HEK293 (cell line): ENCODE measurements around the gene FOXN3.

Experiments used
- CTCF ChIA-PET: fragments of 350-600 bp; formaldehyde crosslinking; extraction: SDS; loops from one replicate; lab custom pipeline; 2021; ENCODE audit warnings: antibody characterized with exemption; lab: Yijun Ruan, JAX
- POLR2A ChIA-PET: fragments of 300-600 bp; formaldehyde crosslinking; extraction: SDS; loops from one replicate; lab custom pipeline; 2020; ENCODE audit warnings: antibody characterized with exemption, inconsistent platforms; lab: Yijun Ruan, JAX
- H3K27ac ChIP-seq: fragments of 200-500 bp; sonication (Bioruptor generic); 2 replicates; pipeline ENCODE4 v1.5.1; 2014; ENCODE audit warnings: low read depth, low read length, control low read depth, inconsistent platforms; ENCODE audit errors: extremely low read depth
- H3K36me3 ChIP-seq, 2 experiments: fragments of 200-500 bp in 1 of 2; sonication (Bioruptor generic) in 1 of 2; 1 replicate in 1 of 2; 2 replicates in 1 of 2; pipeline ENCODE4 v1.5.1; 2014 to 2017; ENCODE audit warnings: inconsistent platforms in 2 of 2, low read length in 2 of 2; ENCODE audit not compliant: control insufficient read depth in 2 of 2, insufficient read depth in 1 of 2
- H3K4me1 ChIP-seq: fragments of 200-500 bp; sonication (Bioruptor generic); 2 replicates; pipeline ENCODE4 v1.5.1; 2014; ENCODE audit warnings: mild to moderate bottlenecking, low read length, inconsistent platforms; ENCODE audit not compliant: control insufficient read depth, insufficient read depth
- H3K4me3 ChIP-seq: 2 replicates; pipeline ENCODE4 v1.5.1; 2011; ENCODE audit warnings: low read depth, mild to moderate bottlenecking, control low read depth, low read length, moderate library complexity
- H3K9me3 ChIP-seq: fragments of 200-500 bp; sonication (Bioruptor generic); 2 replicates; pipeline ENCODE4 v1.5.1; 2014; ENCODE audit warnings: low read depth, low read length, inconsistent platforms; ENCODE audit not compliant: control insufficient read depth, insufficient read depth
- GLIS1 ChIP-seq: fragments of 450-650 bp; formaldehyde crosslinking; IDR thresholded peaks from 2 replicates; pipeline ENCODE4 v1.5.1; 2016; ENCODE audit warnings: missing biosample characterization, missing genetic modification characterization
- KLF8 ChIP-seq: fragments of 450-650 bp; formaldehyde crosslinking; IDR thresholded peaks from 2 replicates; pipeline ENCODE4 v1.5.1; 2016; ENCODE audit warnings: missing biosample characterization, missing genetic modification characterization
- MEIS1 ChIP-seq: sonication (generic); formaldehyde crosslinking; IDR thresholded peaks from 2 replicates; pipeline ENCODE4 v1.8.1; 2022; ENCODE audit warnings: missing genetic modification reagents, mild to moderate bottlenecking, borderline replicate concordance
- PRDM1 ChIP-seq: fragments of 450-650 bp; formaldehyde crosslinking; IDR thresholded peaks from 2 replicates; pipeline ENCODE4; 2016; ENCODE audit warnings: missing biosample characterization, missing genetic modification characterization
- TCF7L2 ChIP-seq: IDR thresholded peaks from 2 replicates; pipeline ENCODE4 v1.6.1; 2011; ENCODE audit warnings: low read depth, mild to moderate bottlenecking, inconsistent platforms, low read length, moderate library complexity, borderline replicate concordance
- ZBTB1 ChIP-seq: fragments of 450-650 bp; formaldehyde crosslinking; IDR thresholded peaks from 2 replicates; pipeline ENCODE4 v1.5.1; 2016; ENCODE audit warnings: missing biosample characterization, missing genetic modification characterization
- ZBTB48 ChIP-seq: fragments of 450-650 bp; formaldehyde crosslinking; IDR thresholded peaks from 2 replicates; pipeline ENCODE4 v1.5.1; 2016; ENCODE audit warnings: missing biosample characterization, missing genetic modification characterization
- ZNF112 ChIP-seq: fragments of 450-650 bp; formaldehyde crosslinking; IDR thresholded peaks from 2 replicates; pipeline ENCODE4 v1.5.0; 2017; ENCODE audit warnings: missing biosample characterization, missing genetic modification characterization
- ZNF132 ChIP-seq: fragments of 450-650 bp; formaldehyde crosslinking; IDR thresholded peaks from 2 replicates; pipeline ENCODE4 v1.5.1; 2017; ENCODE audit warnings: missing biosample characterization, missing genetic modification characterization, borderline replicate concordance
- ZNF138 ChIP-seq: fragments of 450-650 bp; formaldehyde crosslinking; IDR thresholded peaks from 2 replicates; pipeline ENCODE4 v1.5.1; 2016; ENCODE audit warnings: missing biosample characterization, missing genetic modification characterization, borderline replicate concordance
- ZNF146 ChIP-seq: fragments of 450-650 bp; formaldehyde crosslinking; IDR thresholded peaks from 2 replicates; pipeline ENCODE4 v1.5.1; 2016; ENCODE audit warnings: missing biosample characterization, missing genetic modification characterization
- ZNF175 ChIP-seq: fragments of 450-650 bp; formaldehyde crosslinking; IDR thresholded peaks from 2 replicates; pipeline ENCODE4 v1.5.1; 2016; ENCODE audit warnings: missing biosample characterization, missing genetic modification characterization
- ZNF266 ChIP-seq: fragments of 450-650 bp; formaldehyde crosslinking; IDR thresholded peaks from 2 replicates; pipeline ENCODE4 v1.5.1; 2016; ENCODE audit warnings: missing biosample characterization, missing genetic modification characterization, low read depth
- ZNF426 ChIP-seq: fragments of 450-650 bp; formaldehyde crosslinking; IDR thresholded peaks from 2 replicates; pipeline ENCODE4 v1.5.1; 2017; ENCODE audit warnings: missing biosample characterization, missing genetic modification characterization, mild to moderate bottlenecking, inconsistent platforms, moderate library complexity
- ZNF473 ChIP-seq: fragments of 450-650 bp; formaldehyde crosslinking; IDR thresholded peaks from 2 replicates; pipeline ENCODE4 v1.5.1; 2017; ENCODE audit warnings: missing biosample characterization, missing genetic modification characterization
- ZNF510 ChIP-seq: fragments of 450-650 bp; formaldehyde crosslinking; IDR thresholded peaks from 2 replicates; pipeline ENCODE4 v1.5.1; 2018; ENCODE audit warnings: mild to moderate bottlenecking, missing genetic modification characterization, missing biosample characterization; ENCODE audit not compliant: insufficient replicate concordance
- ZNF529 ChIP-seq: fragments of 450-650 bp; formaldehyde crosslinking; IDR thresholded peaks from 2 replicates; pipeline ENCODE4 v1.5.1; 2017; ENCODE audit warnings: missing genetic modification characterization, missing biosample characterization; ENCODE audit not compliant: insufficient replicate concordance
- ZNF530 ChIP-seq: fragments of 450-650 bp; formaldehyde crosslinking; IDR thresholded peaks from 2 replicates; pipeline ENCODE4 v1.5.1; 2016; ENCODE audit warnings: low read depth, missing biosample characterization, missing genetic modification characterization
- ZNF548 ChIP-seq: fragments of 450-650 bp; formaldehyde crosslinking; IDR thresholded peaks from 2 replicates; pipeline ENCODE4 v1.5.1; 2016; ENCODE audit warnings: missing biosample characterization, missing genetic modification characterization
- ZNF610 ChIP-seq: fragments of 450-650 bp; formaldehyde crosslinking; IDR thresholded peaks from 2 replicates; pipeline ENCODE4 v1.5.1; 2016; ENCODE audit warnings: missing biosample characterization, missing genetic modification characterization, borderline replicate concordance
- ZNF624 ChIP-seq: fragments of 450-650 bp; formaldehyde crosslinking; IDR thresholded peaks from 2 replicates; pipeline ENCODE4 v1.5.1; 2017; ENCODE audit warnings: missing biosample characterization, missing genetic modification characterization
- ZNF660 ChIP-seq: fragments of 450-650 bp; IDR thresholded peaks from 2 replicates; pipeline ENCODE4 v1.5.1; 2018; ENCODE audit warnings: missing biosample characterization, mild to moderate bottlenecking, missing genetic modification characterization
- ZNF768 ChIP-seq: fragments of 450-650 bp; formaldehyde crosslinking; IDR thresholded peaks from 2 replicates; pipeline ENCODE4 v1.5.1; 2018; ENCODE audit warnings: missing biosample characterization, mild to moderate bottlenecking, missing genetic modification characterization
- ZNF776 ChIP-seq: fragments of 450-650 bp; formaldehyde crosslinking; IDR thresholded peaks from 2 replicates; pipeline ENCODE4 v1.5.0; 2017; ENCODE audit warnings: missing biosample characterization, missing genetic modification characterization, borderline replicate concordance
- ZNF791 ChIP-seq: fragments of 450-650 bp; formaldehyde crosslinking; IDR thresholded peaks from 2 replicates; pipeline ENCODE4 v1.5.1; 2016; ENCODE audit warnings: missing biosample characterization, missing genetic modification characterization
- TF ChIP-seq, protein P1 (sequence below): fragments of 450-650 bp; formaldehyde crosslinking; IDR thresholded peaks from 2 replicates; pipeline ENCODE4 v1.5.1; 2016; ENCODE audit warnings: missing biosample characterization, missing genetic modification characterization
- TF ChIP-seq, protein P2 (sequence below): fragments of 450-650 bp; formaldehyde crosslinking; IDR thresholded peaks from 2 replicates; pipeline ENCODE4 v1.5.1; 2016; ENCODE audit warnings: missing biosample characterization, missing genetic modification characterization
- TF ChIP-seq, protein P3 (sequence below): fragments of 450-650 bp; formaldehyde crosslinking; IDR thresholded peaks from 2 replicates; pipeline ENCODE4 v1.5.1; 2017; ENCODE audit warnings: missing biosample characterization, missing genetic modification characterization
- TF ChIP-seq, protein P4 (sequence below): fragments of 450-650 bp; formaldehyde crosslinking; IDR thresholded peaks from 2 replicates; pipeline ENCODE4 v1.5.1; 2016; ENCODE audit warnings: missing biosample characterization, missing genetic modification characterization, borderline replicate concordance

FOXN3 gene

DNA sequence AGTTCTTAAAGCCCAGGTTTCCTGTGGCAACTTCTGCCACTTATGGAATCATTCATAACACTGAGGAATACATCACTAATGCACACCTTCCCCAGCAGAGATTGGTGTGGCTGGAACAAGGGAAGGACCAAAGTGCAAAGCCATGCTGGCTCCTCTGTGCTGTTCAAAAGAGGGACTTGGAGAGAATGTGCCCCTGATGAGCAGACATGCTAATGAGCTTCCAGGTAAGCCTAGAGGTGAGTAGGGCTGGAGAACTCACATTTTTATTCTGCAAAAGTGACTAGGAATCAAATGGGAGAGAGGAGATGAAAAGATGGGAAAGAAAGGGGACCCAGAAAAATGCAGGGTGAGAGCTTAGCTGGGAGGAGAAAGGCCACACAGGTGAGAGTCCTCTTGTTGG is 302.9 kb downstream of the FOXN3 start:
- Histone ChIP-seq H3K27ac (no peak overlapping the region), H3K36me3 (no peaks in the 10 kb centered on the region), H3K9me3 (no peaks in the 10 kb centered on the region), H3K4me1 (no peaks in the 10 kb centered on the region), H3K4me3 (no peak overlapping the region)
- TF ChIP-seq TCF7L2: no peak
- TF ChIP-seq KLF8 (tag by site-specific recombination): no peak
- no peak for TF ChIP-seq GLIS1 (tag by site-specific recombination)
- no peak for TF ChIP-seq ZBTB48 (tag by site-specific recombination)
- TF ChIP-seq ZNF473: no peak
- no peak for TF ChIP-seq ZBTB1 (tag by site-specific recombination)
- TF ChIP-seq ZNF624 (tag by site-specific recombination): no peak
- TF ChIP-seq, protein P1, sequence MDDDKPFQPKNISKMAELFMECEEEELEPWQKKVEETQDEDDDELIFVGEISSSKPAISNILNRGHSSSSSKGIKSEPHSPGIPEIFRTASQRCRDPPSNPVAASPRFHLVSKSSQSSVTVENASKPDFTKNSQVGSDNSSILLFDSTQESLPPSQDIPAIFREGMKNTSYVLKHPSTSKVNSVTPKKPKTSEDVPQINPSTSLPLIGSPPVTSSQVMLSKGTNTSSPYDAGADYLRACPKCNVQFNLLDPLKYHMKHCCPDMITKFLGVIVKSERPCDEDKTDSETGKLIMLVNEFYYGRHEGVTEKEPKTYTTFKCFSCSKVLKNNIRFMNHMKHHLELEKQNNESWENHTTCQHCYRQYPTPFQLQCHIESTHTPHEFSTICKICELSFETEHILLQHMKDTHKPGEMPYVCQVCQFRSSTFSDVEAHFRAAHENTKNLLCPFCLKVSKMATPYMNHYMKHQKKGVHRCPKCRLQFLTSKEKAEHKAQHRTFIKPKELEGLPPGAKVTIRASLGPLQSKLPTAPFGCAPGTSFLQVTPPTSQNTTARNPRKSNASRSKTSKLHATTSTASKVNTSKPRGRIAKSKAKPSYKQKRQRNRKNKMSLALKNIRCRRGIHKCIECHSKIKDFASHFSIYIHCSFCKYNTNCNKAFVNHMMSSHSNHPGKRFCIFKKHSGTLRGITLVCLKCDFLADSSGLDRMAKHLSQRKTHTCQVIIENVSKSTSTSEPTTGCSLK (tag by site-specific recombination): no peak
- TF ChIP-seq ZNF510 (tag by site-specific recombination): no peak
- TF ChIP-seq, protein P2, sequence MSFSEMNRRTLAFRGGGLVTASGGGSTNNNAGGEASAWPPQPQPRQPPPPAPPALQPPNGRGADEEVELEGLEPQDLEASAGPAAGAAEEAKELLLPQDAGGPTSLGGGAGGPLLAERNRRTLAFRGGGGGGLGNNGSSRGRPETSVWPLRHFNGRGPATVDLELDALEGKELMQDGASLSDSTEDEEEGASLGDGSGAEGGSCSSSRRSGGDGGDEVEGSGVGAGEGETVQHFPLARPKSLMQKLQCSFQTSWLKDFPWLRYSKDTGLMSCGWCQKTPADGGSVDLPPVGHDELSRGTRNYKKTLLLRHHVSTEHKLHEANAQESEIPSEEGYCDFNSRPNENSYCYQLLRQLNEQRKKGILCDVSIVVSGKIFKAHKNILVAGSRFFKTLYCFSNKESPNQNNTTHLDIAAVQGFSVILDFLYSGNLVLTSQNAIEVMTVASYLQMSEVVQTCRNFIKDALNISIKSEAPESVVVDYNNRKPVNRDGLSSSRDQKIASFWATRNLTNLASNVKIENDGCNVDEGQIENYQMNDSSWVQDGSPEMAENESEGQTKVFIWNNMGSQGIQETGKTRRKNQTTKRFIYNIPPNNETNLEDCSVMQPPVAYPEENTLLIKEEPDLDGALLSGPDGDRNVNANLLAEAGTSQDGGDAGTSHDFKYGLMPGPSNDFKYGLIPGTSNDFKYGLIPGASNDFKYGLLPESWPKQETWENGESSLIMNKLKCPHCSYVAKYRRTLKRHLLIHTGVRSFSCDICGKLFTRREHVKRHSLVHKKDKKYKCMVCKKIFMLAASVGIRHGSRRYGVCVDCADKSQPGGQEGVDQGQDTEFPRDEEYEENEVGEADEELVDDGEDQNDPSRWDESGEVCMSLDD (tag by site-specific recombination): no peak
- TF ChIP-seq ZNF146 (tag by site-specific recombination): no peak
- TF ChIP-seq ZNF768: no peak
- TF ChIP-seq ZNF138 (tag by site-specific recombination): no peak
- no peak for TF ChIP-seq ZNF529 (tag by site-specific recombination)
- TF ChIP-seq ZNF426: no peak
- no peak for TF ChIP-seq ZNF112
- no peak for TF ChIP-seq ZNF530 (tag by site-specific recombination)
- TF ChIP-seq ZNF548 (tag by site-specific recombination): no peak
- TF ChIP-seq MEIS1 (CRISPR knock-in tag): no peak
- ChIA-PET POLR2A (no interaction called here), CTCF (no interaction called here)

DNA sequence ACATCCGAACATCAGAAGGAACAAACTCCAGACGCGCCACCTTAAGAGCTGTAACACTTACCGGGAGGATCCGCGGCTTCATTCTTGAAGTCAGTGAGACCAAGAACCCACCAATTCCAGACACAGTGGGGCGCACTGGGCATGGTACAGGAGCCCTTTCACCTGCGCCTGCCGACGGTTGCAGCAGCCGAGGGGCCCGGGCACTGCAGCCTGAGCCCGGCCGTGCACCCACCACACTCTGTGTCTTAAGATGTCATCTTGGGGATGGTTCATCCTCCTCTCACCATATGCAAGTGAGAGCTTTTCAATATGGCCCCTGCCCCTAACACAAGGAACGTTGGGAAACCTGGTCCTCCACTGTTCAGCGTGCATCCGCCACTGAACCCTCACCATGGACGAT is 304.3 kb downstream of the FOXN3 start:
- no peak overlapping the region for H3K4me3 ChIP-seq
- ChIA-PET CTCF (interaction anchor here (0.6 kb wide), 1 partner anchor 787 kb away, joined by 4 read pairs; no protein-coding TSS in a partner anchor), POLR2A (no interaction called here)
- no peaks in the 10 kb centered on the region for H3K36me3 ChIP-seq
- H3K9me3 ChIP-seq: no peaks in the 10 kb centered on the region
- no peaks in the 10 kb centered on the region for H3K4me1 ChIP-seq
- no peak overlapping the region for H3K27ac ChIP-seq
- no peak for TF ChIP-seq ZNF791 (tag by site-specific recombination)
- no peak for TF ChIP-seq PRDM1 (tag by site-specific recombination)
- no peak for TF ChIP-seq ZNF132 (tag by site-specific recombination)
- TF ChIP-seq ZNF529 (tag by site-specific recombination): no peak
- no peak for TF ChIP-seq ZNF175 (tag by site-specific recombination)
- no peak for TF ChIP-seq ZNF610 (tag by site-specific recombination)
- TF ChIP-seq ZNF266 (tag by site-specific recombination): no peak
- TF ChIP-seq, protein P3, sequence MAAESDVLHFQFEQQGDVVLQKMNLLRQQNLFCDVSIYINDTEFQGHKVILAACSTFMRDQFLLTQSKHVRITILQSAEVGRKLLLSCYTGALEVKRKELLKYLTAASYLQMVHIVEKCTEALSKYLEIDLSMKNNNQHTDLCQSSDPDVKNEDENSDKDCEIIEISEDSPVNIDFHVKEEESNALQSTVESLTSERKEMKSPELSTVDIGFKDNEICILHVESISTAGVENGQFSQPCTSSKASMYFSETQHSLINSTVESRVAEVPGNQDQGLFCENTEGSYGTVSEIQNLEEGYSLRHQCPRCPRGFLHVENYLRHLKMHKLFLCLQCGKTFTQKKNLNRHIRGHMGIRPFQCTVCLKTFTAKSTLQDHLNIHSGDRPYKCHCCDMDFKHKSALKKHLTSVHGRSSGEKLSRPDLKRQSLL (tag by site-specific recombination): no peak
- no peak for TF ChIP-seq ZNF776 (tag by site-specific recombination)
- TF ChIP-seq ZNF660 (tag by site-specific recombination): no peak
- TF ChIP-seq, protein P4, sequence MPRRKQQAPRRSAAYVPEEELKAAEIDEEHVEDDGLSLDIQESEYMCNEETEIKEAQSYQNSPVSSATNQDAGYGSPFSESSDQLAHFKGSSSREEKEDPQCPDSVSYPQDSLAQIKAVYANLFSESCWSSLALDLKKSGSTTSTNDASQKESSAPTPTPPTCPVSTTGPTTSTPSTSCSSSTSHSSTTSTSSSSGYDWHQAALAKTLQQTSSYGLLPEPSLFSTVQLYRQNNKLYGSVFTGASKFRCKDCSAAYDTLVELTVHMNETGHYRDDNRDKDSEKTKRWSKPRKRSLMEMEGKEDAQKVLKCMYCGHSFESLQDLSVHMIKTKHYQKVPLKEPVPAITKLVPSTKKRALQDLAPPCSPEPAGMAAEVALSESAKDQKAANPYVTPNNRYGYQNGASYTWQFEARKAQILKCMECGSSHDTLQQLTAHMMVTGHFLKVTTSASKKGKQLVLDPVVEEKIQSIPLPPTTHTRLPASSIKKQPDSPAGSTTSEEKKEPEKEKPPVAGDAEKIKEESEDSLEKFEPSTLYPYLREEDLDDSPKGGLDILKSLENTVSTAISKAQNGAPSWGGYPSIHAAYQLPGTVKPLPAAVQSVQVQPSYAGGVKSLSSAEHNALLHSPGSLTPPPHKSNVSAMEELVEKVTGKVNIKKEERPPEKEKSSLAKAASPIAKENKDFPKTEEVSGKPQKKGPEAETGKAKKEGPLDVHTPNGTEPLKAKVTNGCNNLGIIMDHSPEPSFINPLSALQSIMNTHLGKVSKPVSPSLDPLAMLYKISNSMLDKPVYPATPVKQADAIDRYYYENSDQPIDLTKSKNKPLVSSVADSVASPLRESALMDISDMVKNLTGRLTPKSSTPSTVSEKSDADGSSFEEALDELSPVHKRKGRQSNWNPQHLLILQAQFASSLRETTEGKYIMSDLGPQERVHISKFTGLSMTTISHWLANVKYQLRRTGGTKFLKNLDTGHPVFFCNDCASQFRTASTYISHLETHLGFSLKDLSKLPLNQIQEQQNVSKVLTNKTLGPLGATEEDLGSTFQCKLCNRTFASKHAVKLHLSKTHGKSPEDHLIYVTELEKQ: no peak
